ENCODE measurements around the gene GAL3ST2. TPM values are rescaled to one million over a fixed set of nuclear protein-coding genes. Genes with fewer than 3 reads are reported as not detected.
"Not testable (repeated sequence)": the region's sequence is repeated elsewhere in the genome, so short reads cannot be mapped to it uniquely, and the experiment has no call there.

The GAL3ST2 gene
- total and polyA plus RNA-seq, 3 donors from 2014 or later = 0.54 to 4.3 (median 2.8) TPM

DNA sequence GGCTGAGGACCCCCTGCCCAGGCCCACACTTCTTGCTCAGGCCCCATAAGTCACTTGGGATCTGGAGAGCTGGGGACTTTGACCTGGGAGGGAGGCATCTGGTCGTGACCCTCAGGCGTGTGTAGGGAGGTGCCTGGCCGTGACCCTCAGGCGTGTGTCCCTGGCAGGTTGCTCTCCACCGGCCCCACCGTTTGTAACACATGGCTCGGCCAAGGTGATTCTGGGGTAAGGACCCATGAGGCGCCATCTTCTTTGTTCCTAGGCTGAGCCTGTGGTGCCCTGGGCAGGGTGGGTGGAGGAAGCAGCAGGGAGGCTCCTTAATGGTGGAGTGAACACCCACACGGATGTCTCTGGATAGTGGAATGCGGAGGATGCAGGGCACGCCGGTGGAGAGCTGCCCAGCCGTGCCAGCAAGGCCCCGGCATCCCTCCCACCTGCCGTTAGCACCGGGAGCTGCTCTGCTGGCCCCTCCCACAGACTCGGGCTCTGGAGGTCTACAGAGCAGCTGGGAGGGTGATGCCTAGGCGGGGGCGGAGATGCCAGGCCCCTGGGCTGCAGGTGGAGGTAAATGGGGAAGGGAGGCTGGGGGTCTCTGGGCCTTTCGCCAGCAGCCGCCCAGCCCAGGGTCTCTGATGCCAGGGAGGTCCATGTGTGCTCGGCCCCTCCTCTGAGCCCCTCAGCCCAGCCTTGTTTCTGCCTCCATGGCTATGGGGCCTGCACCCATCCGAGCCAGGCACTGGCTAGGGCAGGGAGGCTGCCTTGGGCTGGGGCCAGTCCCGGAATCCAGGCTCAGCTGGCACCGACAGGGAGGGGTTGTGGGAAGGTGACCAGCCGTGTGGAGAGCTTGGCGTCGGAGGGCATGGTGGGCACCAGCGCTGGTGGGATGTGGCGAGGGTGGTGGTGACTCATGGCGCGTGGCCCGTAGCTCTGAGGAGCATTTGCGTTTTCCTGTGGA lies 1.1 kb upstream of the GAL3ST2 start:
- WGBS, 2 donors = 73 to 82% methylated on average over 14 to 34 of the region's 34 CpGs
- H3K27ac ChIP-seq = no peak overlapping the region
- TF ChIP-seq, protein P1, sequence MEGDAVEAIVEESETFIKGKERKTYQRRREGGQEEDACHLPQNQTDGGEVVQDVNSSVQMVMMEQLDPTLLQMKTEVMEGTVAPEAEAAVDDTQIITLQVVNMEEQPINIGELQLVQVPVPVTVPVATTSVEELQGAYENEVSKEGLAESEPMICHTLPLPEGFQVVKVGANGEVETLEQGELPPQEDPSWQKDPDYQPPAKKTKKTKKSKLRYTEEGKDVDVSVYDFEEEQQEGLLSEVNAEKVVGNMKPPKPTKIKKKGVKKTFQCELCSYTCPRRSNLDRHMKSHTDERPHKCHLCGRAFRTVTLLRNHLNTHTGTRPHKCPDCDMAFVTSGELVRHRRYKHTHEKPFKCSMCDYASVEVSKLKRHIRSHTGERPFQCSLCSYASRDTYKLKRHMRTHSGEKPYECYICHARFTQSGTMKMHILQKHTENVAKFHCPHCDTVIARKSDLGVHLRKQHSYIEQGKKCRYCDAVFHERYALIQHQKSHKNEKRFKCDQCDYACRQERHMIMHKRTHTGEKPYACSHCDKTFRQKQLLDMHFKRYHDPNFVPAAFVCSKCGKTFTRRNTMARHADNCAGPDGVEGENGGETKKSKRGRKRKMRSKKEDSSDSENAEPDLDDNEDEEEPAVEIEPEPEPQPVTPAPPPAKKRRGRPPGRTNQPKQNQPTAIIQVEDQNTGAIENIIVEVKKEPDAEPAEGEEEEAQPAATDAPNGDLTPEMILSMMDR (IDR thresholded peaks at IDR 0.05) = no peak
- TF ChIP-seq POLR2A (IDR thresholded peaks at IDR 0.05) = no peak
- H3K4me1 ChIP-seq = no peaks in the 10 kb centered on the region
- H3K4me3 ChIP-seq = no peak overlapping the region
- H3K36me3 ChIP-seq (ENCODE audit: low read depth, missing control alignments) = no peaks in the 10 kb centered on the region
- DNase-seq = peak; percentile 16
- H3K27me3 ChIP-seq = no peaks in the 10 kb centered on the region
- no peaks in the 10 kb centered on the region for H3K9me3 ChIP-seq
- intact Hi-C loops (cut with DNase I; ENCODE audit: low total_unique reads) = no loop called here

DNA sequence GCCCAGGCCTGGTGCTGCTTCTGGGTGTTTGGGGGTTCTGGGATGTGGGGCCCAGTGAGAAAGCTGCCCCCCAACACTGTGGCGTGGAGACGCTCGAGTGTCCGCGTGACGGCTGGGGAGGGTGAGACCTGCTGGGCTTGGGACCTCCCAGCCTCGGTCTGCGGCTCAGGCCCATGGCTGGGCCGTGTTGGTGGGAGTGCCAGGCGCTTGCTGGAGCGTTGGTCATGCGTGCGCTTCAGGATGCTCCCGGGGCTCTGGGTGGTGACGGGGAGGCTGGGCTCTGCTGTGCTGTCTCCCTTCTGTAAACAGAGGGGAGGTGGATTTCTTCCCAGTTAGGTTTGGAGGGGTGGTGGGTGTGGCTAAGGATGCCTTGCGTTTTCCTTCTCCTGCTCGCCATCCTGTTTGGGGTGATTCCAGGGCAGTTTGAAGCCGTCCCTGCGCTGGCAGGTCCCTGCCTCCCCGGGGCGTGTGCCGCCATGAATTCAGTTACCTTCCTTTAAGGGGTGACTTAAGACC lies 606 bp downstream of the GAL3ST2 start:
- Histone ChIP-seq H3K27me3 (no peaks in the 10 kb centered on the region), H3K36me3 (ENCODE audit: low read depth, missing control alignments) (no peaks in the 10 kb centered on the region), H3K4me1 (no peaks in the 10 kb centered on the region), H3K4me3 (no peak overlapping the region), H3K27ac (no peak overlapping the region), H3K9me3 (no peaks in the 10 kb centered on the region)
- TF ChIP-seq, protein P1 (IDR thresholded peaks at IDR 0.05) = no peak
- no peak for TF ChIP-seq POLR2A (IDR thresholded peaks at IDR 0.05)
- peak; percentile 9 for DNase-seq
- WGBS, 2 donors = 86 to 90% methylated on average over 16 to 22 of the region's 22 CpGs
- intact Hi-C loops (cut with DNase I; ENCODE audit: low total_unique reads) = no loop called here

DNA sequence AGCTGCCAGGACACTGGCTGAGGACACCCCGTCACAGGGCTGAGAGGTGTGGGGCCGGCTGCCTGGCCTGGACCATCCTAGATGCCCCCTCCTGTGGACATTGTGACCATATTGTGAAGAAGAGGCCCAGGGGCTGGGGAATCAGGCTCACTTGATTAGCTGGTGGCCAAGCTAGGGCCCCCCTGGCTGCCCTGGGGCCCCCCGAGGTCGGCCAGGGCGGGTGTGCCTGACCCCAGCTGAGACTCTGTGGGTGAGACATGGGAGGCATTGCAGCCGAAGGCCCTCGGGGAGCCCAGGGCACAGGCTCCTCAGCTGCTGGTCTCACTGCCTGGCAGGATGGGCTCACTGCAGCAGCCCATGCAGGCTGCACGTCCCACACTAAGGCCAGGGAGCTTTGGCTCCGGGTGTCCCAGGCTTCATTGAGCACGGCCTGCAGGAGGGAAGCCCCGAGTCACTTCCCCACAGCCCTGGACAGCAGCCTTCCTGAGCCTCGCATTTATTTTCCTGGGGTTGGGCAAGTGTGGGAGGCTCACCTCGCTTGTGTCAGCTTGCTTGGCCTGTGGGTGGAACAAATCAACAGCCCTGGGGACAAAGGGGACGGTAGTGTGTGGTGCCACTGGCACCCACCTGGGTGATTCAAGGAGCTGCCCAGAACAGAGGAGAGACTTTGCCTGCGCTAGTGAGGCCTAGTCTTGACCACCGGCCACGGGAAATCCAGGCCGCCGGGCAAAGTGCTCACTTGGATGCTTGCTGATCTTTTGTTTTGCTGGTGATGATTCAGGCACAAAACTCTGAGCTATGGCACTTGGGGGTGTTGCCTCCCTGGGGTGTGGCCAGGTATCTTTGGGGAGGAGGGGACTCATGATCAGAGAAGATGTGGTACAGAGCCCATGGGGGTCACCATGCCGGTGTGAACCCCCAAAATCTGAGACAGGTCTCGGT lies 1.3 kb downstream of the GAL3ST2 start:
- no peaks in the 10 kb centered on the region for H3K4me1 ChIP-seq
- intact Hi-C loops (cut with DNase I; ENCODE audit: low total_unique reads) = no loop called here
- no peaks in the 10 kb centered on the region for H3K27me3 ChIP-seq
- H3K27ac ChIP-seq = no peak overlapping the region
- 83 to 96% methylated on average over 16 to 21 of the region's 21 CpGs for WGBS, 2 donors
- no peaks in the 10 kb centered on the region for H3K9me3 ChIP-seq
- H3K36me3 ChIP-seq (ENCODE audit: low read depth, missing control alignments) = no peaks in the 10 kb centered on the region
- DNase-seq = peak; percentile 11
- no peak overlapping the region for H3K4me3 ChIP-seq
- TF ChIP-seq, protein P1 (IDR thresholded peaks at IDR 0.05) = no peak
- no peak for TF ChIP-seq POLR2A (IDR thresholded peaks at IDR 0.05)

DNA sequence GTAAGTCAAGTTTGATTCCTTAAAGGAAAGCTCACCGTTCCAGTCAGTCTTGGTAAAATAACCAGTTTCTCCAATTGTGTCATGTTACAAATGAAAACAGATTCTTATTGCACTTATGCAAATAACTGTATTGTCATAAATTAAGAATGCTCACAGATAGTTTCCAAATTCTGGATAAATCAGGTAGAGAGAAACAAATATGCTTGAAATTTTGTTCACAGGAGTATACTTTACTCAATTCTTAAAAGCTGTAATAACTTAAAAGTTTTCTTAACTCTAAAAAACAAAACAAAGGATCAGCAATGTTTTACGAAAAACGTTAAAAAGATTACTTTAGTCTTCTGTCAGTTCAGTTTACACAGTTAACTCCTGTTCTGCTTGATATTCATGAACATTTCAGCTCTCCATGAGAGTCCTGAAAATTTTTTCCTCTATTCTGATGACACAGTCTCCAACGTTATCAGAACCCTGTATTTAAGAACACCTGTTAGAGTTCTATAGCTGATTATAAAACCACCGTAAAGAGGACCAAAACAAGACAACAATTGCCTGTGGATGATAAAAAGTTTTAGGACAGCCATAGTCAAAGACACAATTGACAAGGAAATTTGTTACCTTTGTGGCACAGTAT lies 4.4 kb downstream of the GAL3ST2 start:
- Histone ChIP-seq H3K27me3 (no peaks in the 10 kb centered on the region), H3K4me1 (no peaks in the 10 kb centered on the region), H3K27ac (no peak overlapping the region), H3K9me3 (no peaks in the 10 kb centered on the region), H3K36me3 (ENCODE audit: low read depth, missing control alignments) (no peaks in the 10 kb centered on the region), H3K4me3 (no peak overlapping the region)
- DNase-seq = no peak
- TF ChIP-seq POLR2A (IDR thresholded peaks at IDR 0.05) = no peak
- TF ChIP-seq, protein P1 (IDR thresholded peaks at IDR 0.05) = no peak
- 87 to 93% methylated on average over 5 of the region's 5 CpGs for WGBS, 2 donors
- intact Hi-C loops (cut with DNase I; ENCODE audit: low total_unique reads) = no loop called here

DNA sequence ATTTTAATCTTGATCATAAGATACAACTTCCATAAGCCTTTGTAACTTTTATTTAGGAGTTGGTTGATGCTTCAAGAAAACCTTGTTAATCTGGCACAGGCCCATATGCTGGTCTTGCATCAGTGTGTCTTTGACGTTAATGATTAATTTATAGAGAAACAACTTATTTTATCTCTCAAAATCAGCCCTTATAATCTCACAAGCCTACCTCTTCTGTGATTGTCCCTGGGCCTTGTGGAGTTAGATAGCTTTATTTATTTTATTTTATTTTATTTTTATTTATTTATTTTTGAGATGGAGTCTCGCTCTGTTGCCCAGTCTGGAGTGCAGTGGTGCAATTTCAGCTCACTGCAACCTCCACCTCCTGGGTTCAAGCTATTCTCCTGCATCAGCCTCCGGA lies 5.4 kb downstream of the GAL3ST2 start:
- H3K27ac ChIP-seq; H3K4me1 ChIP-seq; DNase-seq; H3K9me3 ChIP-seq; H3K27me3 ChIP-seq; intact Hi-C loops (cut with DNase I; ENCODE audit: low total_unique reads); H3K36me3 ChIP-seq (ENCODE audit: low read depth, missing control alignments); H3K4me3 ChIP-seq: not testable (repeated sequence)
- WGBS, 2 donors = 96 to 97% methylated on average over 3 of the region's 3 CpGs
